A673 (cell line): ENCODE results near the gene CLNK. TPM values are rescaled to one million over a fixed set of nuclear protein-coding genes. Genes with fewer than 3 reads are reported as not detected.

ENCODE experiments used
- BruUV-seq: library from RNA; stranded (reverse); fragments of 400-500 nt; replicated peaks from 2 replicates; lab custom pipeline; 2021; lab: Mats Ljungman, UMichigan
- CTCF ChIA-PET: fragments of 300-600 bp; sonication (Branson Sonifier 250); formaldehyde crosslinking; loops from one replicate; lab custom pipeline; 2022; ENCODE audit warnings: antibody characterized with exemption; lab: Charles Lee
- POLR2A ChIA-PET: fragments of 300-600 bp; sonication (Branson Sonifier 250); formaldehyde crosslinking; loops from one replicate; lab custom pipeline; 2022; ENCODE audit warnings: antibody characterized with exemption; ENCODE audit not compliant: low non-redundant PET; lab: Charles Lee
- DNase-seq: peaks from one replicate; pipeline ENCODE4 v3.0.0-alpha.2; 2015; ENCODE audit warnings: low spot score
- H3K27ac ChIP-seq: fragments of 200-600 bp; sonication (generic); 2 replicates; pipeline ENCODE4 v1.5.1; 2016; ENCODE audit warnings: mixed run types, low read depth, mild to moderate bottlenecking, mixed read lengths, antibody characterized with exemption, low read length; ENCODE audit not compliant: poor library complexity, severe bottlenecking
- H3K27me3 ChIP-seq: fragments of 200-600 bp; sonication (generic); replicated peaks from 2 replicates; pipeline ENCODE4 v1.6.1; 2017; ENCODE audit warnings: mixed run types, low read depth, mild to moderate bottlenecking, mixed read lengths, antibody characterized with exemption, low read length; ENCODE audit not compliant: insufficient read depth, poor library complexity
- H3K36me3 ChIP-seq: fragments of 200-600 bp; sonication (generic); 2 replicates; pipeline ENCODE4 v1.6.1; 2016; ENCODE audit warnings: mixed run types, mild to moderate bottlenecking, mixed read lengths, antibody characterized with exemption, low read length; ENCODE audit not compliant: insufficient read depth, poor library complexity, severe bottlenecking
- H3K4me1 ChIP-seq: fragments of 200-600 bp; sonication (generic); 2 replicates; pipeline ENCODE4 v1.6.1; 2017; ENCODE audit warnings: mixed run types, mild to moderate bottlenecking, mixed read lengths, antibody characterized with exemption, low read length; ENCODE audit not compliant: insufficient read depth, poor library complexity, severe bottlenecking
- H3K4me3 ChIP-seq: fragments of 200-600 bp; sonication (generic); 2 replicates; pipeline ENCODE4 v1.5.1; 2016; ENCODE audit warnings: low read depth, mixed run types, mild to moderate bottlenecking, mixed read lengths, low read length; ENCODE audit not compliant: poor library complexity, severe bottlenecking
- H3K9me3 ChIP-seq: fragments of 200-600 bp; sonication (generic); 2 replicates; pipeline ENCODE4 v1.6.1; 2016; ENCODE audit warnings: mixed run types, low read depth, mild to moderate bottlenecking, mixed read lengths, antibody characterized with exemption, low read length; ENCODE audit not compliant: poor library complexity, severe bottlenecking
- EZH2 ChIP-seq: fragments of 200-600 bp; sonication (generic); IDR thresholded peaks from 2 replicates; pipeline ENCODE4 v1.6.1; 2017; ENCODE audit warnings: borderline replicate concordance, low read depth, mild to moderate bottlenecking, mixed read lengths, antibody characterized with exemption, low read length; ENCODE audit not compliant: poor library complexity, severe bottlenecking
- intact Hi-C: fragments of 100-400 bp; cut with micrococcal nuclease; formaldehyde crosslinking; loops from one replicate; pipeline ENCODE4 v1.10.0; 2022; ENCODE audit not compliant: unreplicated experiment
- total RNA-seq: library from RNA; stranded (reverse); gene quantifications from 2 replicates; pipeline ENCODE4 v1.2.3, GENCODE V29; 2021
- TF ChIP-seq, protein P1 (sequence below): fragments of 300-800, 200-600 bp; sonication (generic); conservative IDR thresholded peaks from 2 replicates; pipeline ENCODE4 v1.5.1; 2017; ENCODE audit warnings: low read depth, mild to moderate bottlenecking, antibody characterized with exemption, low read length, moderate library complexity, mixed read lengths

CLNK gene
- total RNA-seq, 1 experiment from 2014 or later, result not detected

DNA sequence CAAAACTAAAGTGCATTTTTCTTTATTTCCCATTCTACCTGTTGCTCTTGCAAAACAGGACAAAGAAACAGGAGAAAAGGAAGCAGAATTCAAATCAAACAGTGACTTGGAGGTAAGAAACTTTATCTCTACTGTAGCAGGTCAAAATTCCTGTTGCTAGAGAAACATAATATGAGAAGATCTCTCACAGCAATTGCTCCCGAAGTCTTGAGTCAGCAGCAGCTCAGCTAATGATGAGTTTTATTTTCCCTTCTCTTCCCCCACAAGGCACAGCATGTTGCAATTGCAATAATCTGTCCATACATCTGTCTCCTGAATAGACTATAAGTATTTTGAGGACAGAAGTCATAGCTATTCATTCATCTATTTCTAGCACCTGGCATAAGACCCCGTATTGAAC, 112.7 kb downstream of the CLNK start:
- Histone ChIP-seq H3K36me3 (no peaks in the 10 kb centered on the region), H3K4me1 (no peaks in the 10 kb centered on the region), H3K9me3 (no peaks in the 10 kb centered on the region), H3K27ac (no peak overlapping the region), H3K4me3 (no peak overlapping the region), H3K27me3 (no peaks in the 10 kb centered on the region)
- no peak for TF ChIP-seq EZH2
- TF ChIP-seq, protein P1, sequence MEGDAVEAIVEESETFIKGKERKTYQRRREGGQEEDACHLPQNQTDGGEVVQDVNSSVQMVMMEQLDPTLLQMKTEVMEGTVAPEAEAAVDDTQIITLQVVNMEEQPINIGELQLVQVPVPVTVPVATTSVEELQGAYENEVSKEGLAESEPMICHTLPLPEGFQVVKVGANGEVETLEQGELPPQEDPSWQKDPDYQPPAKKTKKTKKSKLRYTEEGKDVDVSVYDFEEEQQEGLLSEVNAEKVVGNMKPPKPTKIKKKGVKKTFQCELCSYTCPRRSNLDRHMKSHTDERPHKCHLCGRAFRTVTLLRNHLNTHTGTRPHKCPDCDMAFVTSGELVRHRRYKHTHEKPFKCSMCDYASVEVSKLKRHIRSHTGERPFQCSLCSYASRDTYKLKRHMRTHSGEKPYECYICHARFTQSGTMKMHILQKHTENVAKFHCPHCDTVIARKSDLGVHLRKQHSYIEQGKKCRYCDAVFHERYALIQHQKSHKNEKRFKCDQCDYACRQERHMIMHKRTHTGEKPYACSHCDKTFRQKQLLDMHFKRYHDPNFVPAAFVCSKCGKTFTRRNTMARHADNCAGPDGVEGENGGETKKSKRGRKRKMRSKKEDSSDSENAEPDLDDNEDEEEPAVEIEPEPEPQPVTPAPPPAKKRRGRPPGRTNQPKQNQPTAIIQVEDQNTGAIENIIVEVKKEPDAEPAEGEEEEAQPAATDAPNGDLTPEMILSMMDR, result no peak
- BruUV-seq, result no TSS peak
- intact Hi-C loops, result no loop called here
- ChIA-PET CTCF (no interaction called here), POLR2A (no interaction called here)
- DNase-seq, result no peak

DNA sequence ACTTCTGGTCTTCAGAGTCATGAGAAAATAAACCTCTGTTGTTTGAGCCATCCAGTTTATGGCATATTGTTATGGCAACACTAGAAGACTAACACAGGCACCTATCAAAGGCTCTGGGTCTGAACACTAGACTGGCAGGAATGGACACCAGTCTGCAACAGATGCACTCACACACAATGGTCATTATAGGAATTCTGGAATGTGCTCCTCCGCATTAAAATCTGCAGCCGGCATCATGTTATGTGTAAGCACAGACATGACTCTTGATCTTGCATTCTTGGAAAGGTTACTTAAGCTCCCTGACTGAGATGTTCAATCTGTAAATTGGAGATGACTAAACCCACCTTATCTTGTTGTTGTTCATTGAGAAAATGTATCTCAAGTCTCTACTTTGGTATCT, 115.1 kb downstream of the CLNK start:
- ChIA-PET CTCF (no interaction called here), POLR2A (no interaction called here)
- no peak for TF ChIP-seq EZH2
- TF ChIP-seq, protein P1, result no peak
- BruUV-seq, result no TSS peak
- H3K27me3 ChIP-seq, result no peaks in the 10 kb centered on the region
- DNase-seq, result no peak
- H3K4me1 ChIP-seq, result no peaks in the 10 kb centered on the region
- intact Hi-C loops, result no loop called here
- H3K36me3 ChIP-seq, result no peaks in the 10 kb centered on the region
- no peaks in the 10 kb centered on the region for H3K9me3 ChIP-seq
- no peak overlapping the region for H3K4me3 ChIP-seq
- H3K27ac ChIP-seq, result no peak overlapping the region

DNA sequence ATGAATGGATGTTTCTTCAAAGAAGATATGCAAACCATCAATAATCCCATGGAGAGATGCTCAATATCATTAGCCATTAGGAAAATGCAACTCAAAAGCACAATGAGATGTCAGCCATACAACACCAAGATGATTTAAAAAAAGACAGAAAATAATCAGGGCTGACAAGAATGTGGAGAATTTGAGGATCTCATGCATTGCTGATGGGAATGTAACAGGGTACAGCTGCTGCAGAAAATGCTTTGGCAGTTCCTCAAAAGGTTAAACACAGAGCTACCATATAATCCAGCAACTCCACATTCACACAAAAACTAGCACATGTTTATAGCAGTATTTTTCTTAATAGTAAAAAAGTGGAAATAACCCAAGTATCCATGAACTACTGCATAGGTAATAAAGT, 116.8 kb downstream of the CLNK start:
- Histone ChIP-seq H3K4me1 (no peaks in the 10 kb centered on the region), H3K9me3 (no peaks in the 10 kb centered on the region), H3K36me3 (no peaks in the 10 kb centered on the region), H3K27me3 (no peaks in the 10 kb centered on the region), H3K27ac (no peak overlapping the region), H3K4me3 (no peak overlapping the region)
- intact Hi-C loops, result no loop called here
- ChIA-PET CTCF (no interaction called here), POLR2A (no interaction called here)
- BruUV-seq, result no TSS peak
- TF ChIP-seq EZH2, result no peak
- TF ChIP-seq, protein P1, result no peak
- DNase-seq, result no peak
